GM19035 (cell line): ENCODE measurements around the gene MSL3.

Source experiments
- ATAC-seq: cut with Tn5 transposase; IDR thresholded peaks from one replicate; pipeline ENCODE4 v1.9.1; 2021; ENCODE audit not compliant: unreplicated experiment

MSL3 gene, protein sequence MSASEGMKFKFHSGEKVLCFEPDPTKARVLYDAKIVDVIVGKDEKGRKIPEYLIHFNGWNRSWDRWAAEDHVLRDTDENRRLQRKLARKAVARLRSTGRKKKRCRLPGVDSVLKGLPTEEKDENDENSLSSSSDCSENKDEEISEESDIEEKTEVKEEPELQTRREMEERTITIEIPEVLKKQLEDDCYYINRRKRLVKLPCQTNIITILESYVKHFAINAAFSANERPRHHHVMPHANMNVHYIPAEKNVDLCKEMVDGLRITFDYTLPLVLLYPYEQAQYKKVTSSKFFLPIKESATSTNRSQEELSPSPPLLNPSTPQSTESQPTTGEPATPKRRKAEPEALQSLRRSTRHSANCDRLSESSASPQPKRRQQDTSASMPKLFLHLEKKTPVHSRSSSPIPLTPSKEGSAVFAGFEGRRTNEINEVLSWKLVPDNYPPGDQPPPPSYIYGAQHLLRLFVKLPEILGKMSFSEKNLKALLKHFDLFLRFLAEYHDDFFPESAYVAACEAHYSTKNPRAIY

DNA sequence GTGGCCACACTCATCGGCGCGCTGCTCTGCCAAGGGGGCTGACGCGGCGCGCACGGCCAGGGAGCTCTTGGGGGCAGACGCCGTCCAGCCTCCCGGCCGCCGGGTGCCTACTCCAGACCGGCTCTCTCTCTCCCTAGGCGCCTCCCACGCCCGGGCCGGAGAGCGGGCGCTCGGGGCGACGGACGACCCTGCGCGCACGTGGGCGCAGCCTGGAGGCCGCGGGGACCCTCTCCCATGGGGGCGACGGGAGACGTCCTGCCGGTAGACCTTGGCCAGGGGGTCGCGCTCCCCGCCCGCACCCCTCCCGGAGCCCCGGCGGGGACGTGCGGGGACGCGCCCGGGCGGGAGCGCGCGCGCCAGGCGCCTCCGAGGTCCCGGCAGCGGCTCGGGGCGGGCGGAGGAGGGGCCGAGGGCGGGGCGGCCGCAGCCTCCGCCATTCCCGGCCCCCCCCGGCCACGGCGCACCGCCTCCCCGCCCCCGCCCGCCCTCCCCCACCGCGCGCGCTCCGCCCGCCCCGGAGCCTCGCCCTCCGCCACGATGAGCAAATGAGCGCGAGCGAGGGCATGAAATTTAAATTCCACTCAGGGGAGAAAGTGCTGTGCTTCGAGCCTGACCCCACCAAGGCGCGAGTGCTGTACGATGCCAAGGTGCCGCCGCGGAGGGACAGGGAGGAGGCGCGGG, at the start of gene MSL3:
Gene MSL3 (plus strand): TSS at position 519 of the 681 bp plus-strand sequence. CDS start 27 bp downstream, at position 546.
- ATAC-seq, result peak; percentile 43

DNA sequence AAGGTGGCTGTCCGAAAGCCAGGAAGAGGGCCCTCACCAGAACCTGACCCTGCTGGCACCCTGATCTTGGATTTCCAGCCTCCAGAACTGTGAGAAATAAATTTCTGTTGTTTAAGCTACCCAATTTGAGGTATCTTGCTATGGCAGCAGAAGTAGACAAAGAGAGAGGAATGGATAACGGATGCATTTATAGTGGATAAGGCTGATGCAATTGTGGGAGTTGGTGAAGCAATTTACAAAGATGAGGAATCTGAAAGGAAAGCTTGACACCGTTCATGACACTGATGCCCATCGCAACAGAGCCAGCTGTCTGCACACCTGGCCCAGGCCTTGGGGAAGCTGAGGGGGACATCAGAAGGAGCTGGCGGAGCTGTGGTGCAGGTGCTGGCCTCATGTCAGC, 35.7 kb upstream of the MSL3 start:
- no peak for ATAC-seq

DNA sequence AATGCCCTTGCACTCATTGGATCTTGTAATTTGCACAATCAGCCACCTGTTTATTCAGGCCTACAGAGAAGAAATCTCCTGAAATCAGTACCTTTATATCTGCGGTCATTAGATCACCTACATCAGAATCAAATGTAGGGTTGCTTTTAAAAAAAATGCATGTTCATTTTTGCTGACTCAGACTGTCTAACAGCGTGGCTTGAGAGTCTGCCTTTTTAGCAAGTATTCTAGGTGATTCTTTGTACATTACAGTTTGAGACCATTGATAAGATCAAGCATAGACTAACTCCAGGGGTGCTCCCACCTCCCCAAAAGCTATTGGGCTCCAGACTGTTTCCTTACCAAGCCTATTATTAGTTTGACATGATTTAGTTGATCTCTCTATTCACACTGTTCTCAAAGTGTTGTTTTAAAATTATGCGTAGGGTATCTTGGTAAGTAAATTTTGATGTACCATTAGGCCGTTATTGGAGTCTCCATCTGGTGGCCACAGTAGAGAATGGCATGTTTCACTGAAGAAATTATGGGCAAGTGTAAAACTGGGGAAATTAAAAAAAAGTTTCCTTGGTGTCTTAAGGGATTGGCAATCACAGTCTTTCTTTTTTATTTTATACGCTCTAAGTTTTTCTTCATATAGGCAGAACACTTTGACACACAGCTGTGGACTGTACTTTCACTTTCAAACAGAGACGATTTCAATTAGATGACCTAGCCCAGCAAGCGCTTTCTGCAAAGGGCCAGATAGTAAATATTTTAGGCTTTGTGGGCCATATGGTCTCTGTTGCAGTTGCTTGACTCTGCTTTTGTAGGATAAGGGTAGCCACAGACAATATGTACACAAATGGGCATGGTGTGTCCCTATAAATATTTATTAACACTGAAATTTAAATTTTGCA, 33.7 kb upstream of the MSL3 start:
- ATAC-seq, result no peak

DNA sequence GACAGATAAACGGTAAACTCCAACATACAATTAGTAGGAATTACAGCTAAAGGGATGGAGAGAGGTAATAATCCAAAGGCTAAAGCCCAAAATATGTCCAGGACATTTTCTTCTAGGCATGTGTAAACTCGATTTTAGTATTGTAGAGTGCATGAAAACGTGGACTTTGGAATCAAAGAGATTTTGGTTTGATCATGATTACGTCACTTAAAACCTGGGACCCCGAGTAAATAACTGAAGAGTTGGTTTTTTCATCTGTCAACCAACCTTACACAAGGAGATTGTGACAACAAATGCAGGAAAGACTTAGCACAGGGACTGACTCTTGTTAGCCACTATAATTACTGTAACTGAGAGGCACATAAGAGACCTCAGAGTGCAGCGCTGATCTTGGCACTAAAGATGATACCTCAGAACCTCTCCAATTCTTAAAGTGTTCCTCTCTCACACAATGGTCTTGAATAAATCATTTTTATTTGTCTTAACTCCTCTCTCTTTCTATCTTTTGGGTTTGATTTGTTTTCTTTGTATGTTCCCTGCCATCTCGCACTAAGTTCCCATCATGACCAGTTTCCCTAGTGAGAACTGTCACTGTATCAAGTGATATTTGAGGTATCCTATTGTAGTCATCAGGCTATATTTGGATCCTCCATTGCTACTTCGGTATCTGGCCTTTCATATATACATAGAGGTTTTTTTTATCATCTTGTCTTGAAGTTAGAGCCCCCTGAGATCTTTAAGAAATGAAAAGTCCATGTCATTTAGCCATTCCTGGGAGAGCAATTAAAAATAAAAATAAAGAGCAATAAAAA, 32.2 kb upstream of the MSL3 start:
- no peak for ATAC-seq

DNA sequence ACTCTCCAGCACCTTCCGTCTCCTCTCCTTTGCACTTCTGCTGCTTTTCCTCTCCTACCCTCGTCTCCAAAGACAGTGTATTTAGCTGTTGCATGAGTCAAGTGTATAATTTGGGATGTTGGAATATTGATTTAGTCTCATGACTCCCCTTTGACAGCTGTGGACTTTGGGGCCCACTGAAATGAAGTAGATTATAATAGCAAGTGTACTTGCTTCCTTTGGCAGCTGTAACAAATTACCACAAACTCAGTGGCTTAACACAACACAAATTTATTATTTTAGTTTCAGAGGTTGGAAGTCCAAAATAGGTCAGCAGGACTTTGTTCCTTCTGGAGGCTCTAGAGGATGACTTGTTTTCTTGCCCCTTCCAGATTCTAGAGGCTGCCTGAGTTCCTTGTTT, 29.5 kb upstream of the MSL3 start:
- ATAC-seq, result no peak

DNA sequence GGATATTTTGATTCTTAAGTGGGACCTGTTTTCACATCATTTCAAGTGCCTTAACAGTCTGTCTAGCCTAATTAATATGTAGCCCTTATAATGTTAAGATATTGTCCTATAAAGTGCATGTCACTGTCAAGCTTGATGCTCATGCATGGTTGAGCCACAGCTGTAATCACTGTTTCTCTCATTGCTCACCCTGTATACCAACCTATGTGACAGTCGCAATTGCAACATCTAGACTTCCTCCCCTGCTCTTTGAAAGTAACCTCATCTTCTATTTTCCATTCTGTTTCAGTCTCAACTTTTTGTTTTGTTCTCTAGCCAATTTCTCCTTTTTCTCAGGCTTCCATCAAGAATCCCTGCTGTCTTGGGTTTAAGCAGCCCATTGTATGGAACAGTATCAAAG, 24.4 kb upstream of the MSL3 start:
- no peak for ATAC-seq

DNA sequence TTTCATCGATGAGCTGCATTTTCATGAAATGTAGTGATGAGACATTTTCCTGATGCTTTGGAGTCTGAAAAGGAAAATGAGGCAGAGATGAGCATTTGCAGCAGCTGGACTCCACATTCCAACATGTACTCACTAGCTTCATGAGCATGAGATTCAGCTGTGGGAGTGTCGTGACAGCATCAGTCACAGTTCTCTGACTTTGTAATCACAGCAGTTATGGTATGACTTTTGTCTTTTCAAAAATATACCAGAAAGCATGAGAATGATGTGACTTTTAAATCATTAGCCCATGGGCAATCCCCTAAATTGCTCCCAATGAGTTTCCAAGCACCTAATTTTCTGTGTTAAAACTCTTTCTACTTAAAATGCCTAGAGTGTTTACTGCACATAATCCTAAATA, 18.3 kb upstream of the MSL3 start:
- ATAC-seq, result no peak

DNA sequence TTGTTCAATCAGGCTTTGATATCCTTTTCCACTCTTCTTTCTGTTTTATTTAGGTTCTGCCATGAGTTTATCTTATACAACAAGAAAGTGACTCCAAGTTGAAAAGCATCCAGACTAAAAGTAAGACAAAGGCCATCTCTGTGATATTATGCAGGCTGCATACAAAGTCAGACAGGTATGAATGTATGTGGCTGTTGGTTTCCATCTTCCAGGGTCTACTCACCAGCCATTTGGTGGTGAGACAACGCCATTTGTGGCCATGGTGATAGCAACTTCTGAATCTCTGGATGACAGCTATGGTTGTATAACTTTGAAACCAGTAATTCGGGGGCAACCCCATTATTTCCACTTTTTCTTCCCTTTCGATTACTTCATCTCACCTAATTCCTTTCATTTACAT, 17.2 kb upstream of the MSL3 start:
- no peak for ATAC-seq

DNA sequence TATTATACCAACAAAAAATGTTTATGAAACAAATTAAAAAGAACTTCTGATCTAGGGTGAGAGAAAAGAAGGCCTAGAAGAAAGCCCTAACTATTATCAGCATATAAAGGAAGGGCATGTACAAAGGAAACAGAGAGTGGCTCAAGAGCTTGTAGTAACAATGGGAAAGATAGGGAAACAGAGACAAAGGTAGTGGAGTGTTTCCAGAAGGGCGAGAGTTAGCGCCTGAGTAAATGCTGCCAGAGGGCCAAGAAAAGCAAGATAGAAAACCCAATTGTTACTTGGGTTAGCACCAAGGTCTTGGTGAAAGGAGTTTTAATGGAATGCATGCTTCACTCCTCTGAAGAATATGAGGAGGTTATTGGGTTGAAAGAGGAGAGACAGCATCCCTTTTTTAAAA, 16.5 kb upstream of the MSL3 start:
- no peak for ATAC-seq

DNA sequence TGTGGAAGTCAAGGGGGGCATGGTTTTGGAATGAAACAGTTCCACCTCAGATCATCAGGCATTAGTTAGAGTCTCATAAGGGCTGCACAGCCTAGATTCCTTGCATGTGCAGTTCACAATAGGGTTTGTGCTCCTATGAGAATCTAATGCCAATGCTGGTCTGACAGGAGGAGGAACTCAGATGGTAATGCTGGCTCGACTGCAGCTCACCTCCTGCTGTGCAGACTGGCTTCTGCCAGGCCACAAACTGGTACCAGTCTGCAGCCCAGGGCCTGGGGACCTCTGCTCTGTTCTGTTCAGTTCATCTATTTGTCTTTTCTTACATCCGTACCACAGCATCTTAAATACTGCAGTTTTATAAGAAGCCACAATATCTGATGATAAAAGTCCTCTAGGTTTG, 12.2 kb upstream of the MSL3 start:
- ATAC-seq, result no peak

DNA sequence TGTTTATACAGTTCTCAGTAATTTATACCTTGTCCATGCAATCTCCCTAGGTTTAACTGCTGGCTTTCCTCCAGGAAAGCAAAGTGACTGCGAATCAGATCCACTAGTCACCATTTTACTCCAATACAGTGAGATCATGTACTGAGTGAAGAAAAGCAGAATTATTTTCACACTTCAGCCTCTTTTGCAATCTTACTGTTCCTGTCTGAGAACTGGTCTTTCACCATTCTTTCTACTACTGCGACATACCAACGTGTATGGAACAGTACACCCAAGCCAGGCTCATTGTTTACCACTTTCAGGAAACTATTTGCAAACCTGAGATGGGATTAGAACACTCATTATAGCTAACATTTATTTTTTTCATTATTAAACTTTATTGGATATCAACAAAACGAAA, 8.0 kb upstream of the MSL3 start:
- no peak for ATAC-seq

DNA sequence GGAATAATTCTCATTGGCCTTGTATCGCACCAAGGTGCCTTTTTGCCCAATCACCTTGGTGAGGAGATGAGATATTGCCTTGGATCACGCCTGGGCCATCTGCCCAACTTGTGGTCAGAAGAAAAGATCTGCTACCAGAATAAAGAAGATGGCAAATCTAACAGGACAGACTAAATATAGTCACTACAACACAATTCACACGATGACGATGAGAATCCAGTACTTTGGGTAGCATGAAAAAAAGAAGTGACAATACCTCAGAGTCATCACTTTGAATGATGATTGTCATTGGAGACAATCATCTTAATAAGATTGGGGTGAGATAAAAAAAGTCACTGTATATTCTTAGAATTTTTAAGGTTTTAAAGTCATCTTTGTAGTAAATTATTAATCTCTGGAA, 7.3 kb upstream of the MSL3 start:
- ATAC-seq, result no peak

DNA sequence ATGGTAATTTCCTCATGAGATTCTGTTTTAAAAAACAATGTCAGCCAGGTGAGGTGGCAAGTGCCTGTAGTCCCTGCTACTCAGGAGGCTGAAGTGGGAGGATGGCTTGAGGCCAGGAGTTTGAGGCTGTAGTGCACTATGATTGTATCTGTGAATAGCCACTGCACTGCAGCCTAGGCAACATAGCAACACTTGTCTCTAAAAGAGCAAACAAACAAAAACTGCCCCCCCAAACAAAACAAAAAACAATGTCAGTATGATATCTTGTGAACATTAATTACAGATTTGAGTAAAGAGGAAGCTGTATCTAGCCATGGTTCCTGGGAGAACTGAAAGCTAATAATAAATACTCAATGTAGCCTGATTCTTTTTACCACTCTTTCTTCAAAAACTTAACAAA, 6.8 kb upstream of the MSL3 start:
- no peak for ATAC-seq

DNA sequence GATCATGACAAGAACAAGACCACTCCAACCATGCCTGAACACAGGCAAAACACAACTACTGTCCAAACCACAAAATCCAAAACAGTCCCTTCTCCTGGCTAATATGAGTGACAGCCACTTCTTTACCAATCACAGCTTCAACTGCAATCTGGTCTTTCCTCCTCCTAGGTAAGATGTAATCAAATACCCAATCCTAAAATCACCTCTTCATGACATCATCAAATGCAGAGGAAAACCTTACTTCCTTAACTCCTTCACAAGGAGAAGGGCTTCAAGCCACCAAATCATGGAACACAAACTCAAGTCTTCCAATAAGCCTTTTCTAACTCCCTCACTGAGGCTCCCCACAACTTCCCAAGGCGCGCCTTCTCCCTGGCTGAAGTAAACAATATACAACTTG, 4.4 kb upstream of the MSL3 start:
- ATAC-seq, result no peak

DNA sequence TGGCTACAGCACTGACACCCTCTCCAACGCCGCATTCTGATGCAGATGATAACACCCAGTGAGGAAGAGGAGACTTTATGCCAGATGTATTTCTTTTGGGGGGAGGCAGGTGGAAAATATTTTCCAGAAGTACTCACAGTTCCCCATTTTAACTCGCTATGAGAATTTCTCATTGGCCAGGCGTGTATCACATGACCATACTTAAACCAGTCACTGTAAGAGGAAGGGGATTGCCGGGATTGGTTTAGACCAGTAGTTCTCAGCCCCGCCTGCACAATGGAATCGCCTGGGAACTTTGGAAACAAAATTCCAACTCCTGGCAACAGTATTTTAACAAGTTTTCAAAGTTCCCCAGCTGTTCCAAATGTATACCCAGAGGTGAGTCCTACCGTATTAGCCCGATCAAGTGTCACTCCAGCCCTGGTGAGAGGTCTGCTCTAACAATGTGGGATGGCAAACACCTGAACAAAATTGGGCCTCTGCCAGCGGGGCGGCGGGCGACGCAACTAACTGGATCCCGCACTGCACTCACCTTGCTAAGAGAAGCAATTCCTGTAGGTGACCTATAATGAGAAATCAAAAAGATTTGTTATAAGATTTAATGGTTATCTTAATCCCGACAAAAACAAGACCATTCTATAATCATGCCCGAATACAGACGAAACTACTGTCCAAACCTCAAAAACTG, 2.9 kb upstream of the MSL3 start:
- no peak for ATAC-seq

DNA sequence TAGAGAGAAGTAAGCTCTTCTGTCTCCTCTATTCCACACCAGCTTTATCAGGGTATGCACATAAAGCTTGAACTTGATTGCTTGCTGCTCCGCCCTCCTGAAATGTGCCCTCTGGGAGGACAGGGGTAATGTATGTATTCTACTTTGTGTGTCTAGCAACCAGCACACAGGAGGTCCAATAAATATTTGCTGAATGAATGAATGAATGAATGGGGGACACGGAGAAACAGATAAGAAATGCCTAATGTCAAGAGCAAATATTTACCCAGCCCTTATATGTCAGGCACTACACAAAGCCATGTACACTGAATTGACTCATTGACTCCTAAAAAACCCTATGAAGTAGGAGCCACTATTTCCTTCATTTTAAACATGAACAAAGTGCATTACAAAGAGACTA, 2.3 kb upstream of the MSL3 start:
- no peak for ATAC-seq

DNA sequence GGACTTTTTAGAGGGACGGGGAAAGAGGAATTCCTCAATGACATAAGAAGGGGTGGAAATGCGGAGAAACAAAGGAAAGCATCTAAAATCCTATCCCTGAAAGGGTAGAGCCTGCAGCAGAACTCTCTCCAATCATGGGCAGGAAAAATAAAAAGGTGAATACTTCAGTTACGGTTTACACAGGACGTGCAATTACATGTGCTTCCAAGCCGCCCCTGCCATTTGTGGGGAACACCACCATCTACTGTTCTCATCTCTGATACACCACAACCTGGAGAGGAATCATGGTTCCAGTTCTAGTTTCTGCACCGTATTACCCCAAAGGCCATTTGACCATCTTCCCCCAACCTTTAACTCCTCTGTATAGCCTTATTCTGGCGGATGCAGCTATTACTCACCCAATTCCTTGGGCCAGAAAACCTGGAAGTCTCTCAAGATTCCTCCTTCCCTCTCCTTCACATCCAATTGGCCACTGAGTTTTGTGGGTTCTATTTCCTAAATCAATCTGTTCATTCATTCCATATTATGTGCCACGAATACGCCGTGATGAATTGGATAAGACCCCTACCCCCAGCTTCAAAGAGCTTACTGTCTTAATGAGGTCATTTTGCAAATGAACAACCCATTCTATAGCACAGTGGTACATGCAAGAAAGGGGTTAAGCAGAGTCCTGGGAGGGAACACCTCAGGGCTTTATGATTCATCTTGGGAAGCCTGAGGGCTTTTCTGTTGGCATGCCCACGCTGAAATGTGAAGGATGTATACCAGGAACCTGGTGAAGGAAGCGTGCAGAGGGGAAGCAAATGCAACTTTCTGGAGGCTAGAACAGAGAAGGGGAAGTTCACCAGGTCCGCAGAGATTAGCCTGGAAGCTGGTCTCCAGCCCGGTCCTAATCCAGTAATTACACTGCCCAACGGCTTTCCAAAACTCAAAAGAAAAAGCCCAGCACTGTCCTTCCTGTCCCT, 1.4 kb upstream of the MSL3 start:
- ATAC-seq, result no peak

DNA sequence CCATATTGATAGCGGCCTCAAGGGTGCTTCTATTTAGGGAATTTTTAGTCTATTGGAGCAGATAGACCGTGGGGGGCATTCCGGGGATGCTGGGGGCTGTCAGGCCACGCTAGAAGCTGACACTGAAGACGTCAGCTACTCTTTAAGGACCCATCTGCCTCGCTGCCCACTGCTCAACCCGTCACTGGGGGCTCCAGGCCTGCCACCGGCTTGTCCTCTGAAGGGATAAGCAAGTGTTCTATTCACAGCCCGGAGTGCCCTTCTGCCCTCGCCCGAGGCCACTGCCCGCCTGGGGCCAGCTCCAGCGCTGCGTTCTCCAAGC, 679 bp upstream of the MSL3 start:
- no peak for ATAC-seq
